ENCODE results near the gene ARHGEF16.

The ARHGEF16 gene

DNA sequence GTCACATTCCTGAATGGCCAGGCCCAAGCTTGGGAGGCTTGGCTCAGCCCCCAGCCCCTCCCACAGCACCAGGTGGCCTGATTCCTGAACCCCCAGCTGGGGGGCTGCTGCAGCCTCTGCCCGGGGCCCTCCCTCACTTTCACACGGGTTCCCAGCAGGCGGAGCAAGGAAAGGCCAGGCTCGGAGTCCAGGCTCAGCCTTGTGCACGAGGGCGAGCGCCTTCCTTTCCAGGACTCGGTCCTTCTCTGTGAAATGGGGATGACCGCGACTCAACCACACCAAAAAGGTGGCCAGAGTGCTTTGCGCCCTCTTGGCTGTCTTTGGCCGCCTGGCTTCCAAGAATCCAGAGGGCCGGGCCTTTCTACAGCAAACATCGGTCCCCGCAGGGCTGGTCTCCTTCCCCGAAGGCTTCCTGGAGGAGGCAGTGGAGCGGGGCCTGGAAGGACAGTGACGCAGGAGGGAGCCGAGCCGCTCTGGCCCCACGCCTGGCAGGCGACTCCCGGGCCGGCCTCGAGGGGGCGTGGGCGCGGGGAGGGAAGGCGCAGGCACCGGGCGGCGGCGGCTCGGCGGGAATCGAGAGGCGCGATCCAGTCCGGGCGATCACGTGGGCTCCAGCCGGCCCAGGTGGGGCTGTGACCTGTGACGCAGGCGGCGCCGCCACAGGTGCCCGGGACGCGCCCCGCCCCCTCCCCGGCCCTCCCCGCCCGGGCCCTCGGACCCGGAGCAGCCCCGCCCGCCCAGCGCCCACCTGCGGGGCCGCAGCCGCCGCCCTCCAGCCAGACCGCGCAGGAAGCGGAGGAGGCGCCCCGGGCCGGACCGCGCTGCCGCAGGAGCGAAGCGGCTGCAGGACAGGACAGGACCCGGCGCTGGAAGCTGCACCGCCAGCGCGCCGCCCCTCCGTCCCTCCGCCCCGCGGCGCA, at the start of gene ARHGEF16:
ARHGEF16 (plus strand) TSS at position 775 of the 920 bp plus-strand sequence. CDS start 8,420 bp downstream, outside the sequence.
- peak; percentile 72 for DNase-seq

- no peak for DNase-seq
Measured at GRCh38 chr1:3404801-3405200, 49.7 kb upstream of the ARHGEF16 start.

- DNase-seq: no peak
Measured at GRCh38 chr1:3405491-3405890, 49.0 kb upstream of the ARHGEF16 start.

GRCh38 chr1:3405974-3406867, 48.2 kb upstream of the ARHGEF16 start:
- no peak for DNase-seq

DNA sequence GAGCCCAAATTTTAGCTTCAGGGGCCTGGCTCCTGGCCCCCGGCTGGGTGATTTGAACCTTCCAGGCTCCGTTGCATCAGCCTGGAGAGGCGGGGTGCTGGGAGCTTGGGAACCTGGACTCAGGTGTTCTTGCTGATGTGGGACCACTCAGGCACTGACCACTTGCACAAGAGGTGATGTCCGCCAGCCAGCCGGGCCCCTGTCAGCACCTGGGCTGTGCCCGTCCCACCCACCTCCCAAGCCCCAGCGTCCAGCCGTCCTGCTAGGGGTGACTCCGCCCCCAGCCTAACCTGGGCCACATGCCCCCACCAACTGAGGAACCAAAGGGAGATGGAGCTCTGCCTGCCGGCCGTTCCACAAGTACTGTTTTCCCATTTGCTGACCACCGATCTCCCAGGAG, 47.4 kb upstream of the ARHGEF16 start:
- DNase-seq: no peak

- DNase-seq: no peak
Measured at GRCh38 chr1:3408751-3409266, 45.7 kb upstream of the ARHGEF16 start.

- no peak for DNase-seq
Measured at GRCh38 chr1:3409366-3410141, 44.9 kb upstream of the ARHGEF16 start.

DNA sequence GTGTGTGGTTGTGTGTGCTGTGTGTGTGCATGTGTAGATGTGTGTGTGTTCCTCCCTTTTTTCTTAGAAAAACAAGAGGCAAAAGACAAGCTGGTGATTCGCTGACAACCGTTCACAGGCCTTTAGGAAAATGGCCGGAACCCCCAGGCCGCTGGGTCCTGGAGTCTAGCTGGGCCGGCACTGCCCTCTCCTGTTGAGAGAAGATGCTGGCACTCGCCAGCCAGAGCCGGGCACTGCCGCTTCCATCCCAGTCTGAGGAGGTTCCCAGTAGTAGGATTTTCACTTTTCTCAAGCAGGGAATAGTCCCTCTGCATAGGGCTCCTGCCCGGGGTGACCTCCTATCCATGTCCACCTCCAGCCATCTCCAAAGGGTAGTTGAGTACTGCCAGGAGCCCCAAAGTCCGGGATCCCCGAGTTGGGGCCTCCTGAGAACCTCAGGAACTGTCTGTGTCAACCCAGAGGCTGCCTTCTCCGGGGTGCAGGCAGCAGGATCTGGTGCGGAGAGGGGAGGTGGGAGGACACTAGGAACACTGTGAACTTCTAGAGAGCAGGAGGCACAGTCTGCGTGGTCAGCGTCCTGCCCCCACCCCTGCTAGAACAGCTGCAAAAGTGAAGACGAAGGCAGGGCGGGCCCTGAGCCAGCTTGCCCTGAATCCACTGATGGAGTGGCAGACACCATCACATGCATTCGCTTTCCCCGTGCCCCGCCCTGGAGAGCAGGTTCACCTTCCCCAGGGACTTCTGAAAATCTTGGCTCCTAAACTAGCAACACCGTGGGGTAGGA, 44.1 kb upstream of the ARHGEF16 start:
- DNase-seq: peak; percentile 20

- no peak for DNase-seq
Measured at GRCh38 chr1:3411806-3412205, 42.7 kb upstream of the ARHGEF16 start.

DNA sequence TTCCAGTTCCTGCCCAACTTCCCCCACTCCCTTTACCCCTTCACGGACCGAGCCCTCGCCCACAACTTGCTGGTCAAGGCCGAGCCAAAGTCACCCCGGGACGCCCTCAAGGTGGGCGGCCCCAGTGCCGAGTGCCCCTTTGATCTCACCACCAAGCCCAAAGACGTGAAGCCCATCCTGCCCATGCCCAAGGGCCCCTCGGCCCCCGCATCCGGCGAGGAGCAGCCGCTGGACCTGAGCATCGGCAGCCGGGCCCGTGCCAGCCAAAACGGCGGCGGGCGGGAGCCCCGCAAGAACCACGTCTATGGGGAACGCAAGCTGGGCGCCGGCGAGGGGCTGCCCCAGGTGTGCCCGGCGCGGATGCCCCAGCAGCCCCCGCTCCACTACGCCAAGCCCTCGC, 42.1 kb upstream of the ARHGEF16 start:
- DNase-seq: no peak

- DNase-seq: no peak
Measured at GRCh38 chr1:3413975-3414710, 40.3 kb upstream of the ARHGEF16 start.

- DNase-seq: no peak
Measured at GRCh38 chr1:3415260-3416090, 39.0 kb upstream of the ARHGEF16 start.

GRCh38 chr1:3417082-3417739, 37.3 kb upstream of the ARHGEF16 start:
- no peak for DNase-seq

GRCh38 chr1:3417934-3418333, 36.5 kb upstream of the ARHGEF16 start:
- no peak for DNase-seq

- no peak for DNase-seq
Measured at GRCh38 chr1:3418600-3418999, 35.9 kb upstream of the ARHGEF16 start.

DNA sequence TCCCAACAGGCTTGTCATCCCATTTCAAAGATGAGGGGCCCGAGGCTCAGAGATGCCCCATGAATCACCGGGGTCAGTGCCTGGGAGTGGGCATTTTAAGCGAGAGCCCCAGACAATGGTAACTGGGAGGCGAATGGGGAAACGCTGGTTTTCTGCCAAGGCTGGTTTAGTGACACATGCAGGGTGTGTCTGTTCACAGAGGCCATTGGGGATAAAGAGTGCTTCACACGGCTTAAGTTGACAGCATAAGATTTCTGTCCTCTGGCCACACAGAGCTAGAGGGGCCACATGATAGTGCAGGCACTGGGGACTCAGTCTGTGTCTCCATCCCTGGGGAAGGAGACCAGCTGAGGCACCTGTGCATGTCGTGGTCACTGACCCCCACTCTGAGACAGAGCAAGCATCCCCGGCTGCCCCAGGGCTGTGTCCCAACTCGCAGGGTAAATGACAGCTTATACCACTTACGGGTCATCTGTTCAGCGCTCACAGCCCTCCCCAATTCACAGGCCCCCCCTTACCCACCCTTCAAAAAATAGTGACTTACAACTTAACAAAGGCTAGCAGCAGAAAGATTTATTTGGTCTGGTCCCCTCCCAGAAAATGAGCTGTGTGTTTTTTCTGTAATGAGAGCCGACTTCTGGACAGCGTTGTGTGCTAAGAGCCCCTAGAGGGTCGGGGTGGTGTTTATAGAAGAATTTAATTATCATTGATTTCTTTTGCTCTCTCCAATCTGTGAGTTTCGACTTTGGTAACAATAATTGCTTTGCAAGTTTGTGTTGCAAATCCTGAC, 34.9 kb upstream of the ARHGEF16 start:
- DNase-seq: no peak

DNA sequence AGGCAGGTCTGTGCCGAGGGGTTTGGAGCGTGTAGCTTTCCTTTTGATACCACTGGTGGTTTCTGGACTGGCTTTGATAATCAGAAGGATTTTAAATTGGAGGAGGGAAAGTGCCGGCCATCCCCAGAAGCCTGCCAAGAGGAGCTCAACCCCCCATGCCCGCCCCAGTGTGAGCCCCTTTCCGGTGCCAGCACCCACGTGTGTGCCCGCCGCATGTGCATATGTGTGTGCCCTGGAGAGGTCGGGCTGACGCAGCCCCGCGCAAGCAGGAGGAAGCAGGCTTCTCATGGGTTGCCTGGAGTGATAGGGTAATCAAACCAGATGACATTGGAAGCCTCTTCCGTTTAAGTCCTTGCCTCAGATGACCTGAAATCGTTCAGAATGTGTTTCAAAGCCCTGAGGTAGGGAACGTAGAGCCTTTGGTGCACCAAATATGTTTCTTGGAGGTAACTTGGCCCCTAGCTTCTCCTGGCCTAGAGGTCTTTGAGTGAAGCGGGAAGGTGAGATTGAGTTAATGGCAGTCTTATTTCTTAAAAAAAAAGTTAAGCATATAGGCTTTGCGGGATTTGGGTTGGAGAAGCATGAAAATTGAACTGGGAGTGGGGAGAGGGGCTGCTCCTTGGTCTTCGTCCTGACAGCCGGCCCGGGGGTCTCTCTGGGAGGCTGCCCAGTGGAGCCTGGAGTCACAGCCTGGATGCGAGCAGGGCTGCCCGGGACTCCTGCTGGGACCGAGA, 34.1 kb upstream of the ARHGEF16 start:
- DNase-seq: no peak

- no peak for DNase-seq
Measured at GRCh38 chr1:3422638-3423037, 31.8 kb upstream of the ARHGEF16 start.

Measured in NCI-H1105 treated with DMSO at 0.1 percent for 48 hours (cell line).